HG03521 (cell line): ENCODE results near the gene ARPIN.
"Not testable (repeated sequence)": the region's sequence is repeated elsewhere in the genome, so short reads cannot be mapped to it uniquely, and the experiment has no call there.

Experiments used
- ATAC-seq: cut with Tn5 transposase; IDR thresholded peaks from one replicate; pipeline ENCODE4 v1.9.1; 2021; ENCODE audit warnings: mild to moderate bottlenecking, moderate library complexity; ENCODE audit not compliant: unreplicated experiment

ARPIN gene

DNA sequence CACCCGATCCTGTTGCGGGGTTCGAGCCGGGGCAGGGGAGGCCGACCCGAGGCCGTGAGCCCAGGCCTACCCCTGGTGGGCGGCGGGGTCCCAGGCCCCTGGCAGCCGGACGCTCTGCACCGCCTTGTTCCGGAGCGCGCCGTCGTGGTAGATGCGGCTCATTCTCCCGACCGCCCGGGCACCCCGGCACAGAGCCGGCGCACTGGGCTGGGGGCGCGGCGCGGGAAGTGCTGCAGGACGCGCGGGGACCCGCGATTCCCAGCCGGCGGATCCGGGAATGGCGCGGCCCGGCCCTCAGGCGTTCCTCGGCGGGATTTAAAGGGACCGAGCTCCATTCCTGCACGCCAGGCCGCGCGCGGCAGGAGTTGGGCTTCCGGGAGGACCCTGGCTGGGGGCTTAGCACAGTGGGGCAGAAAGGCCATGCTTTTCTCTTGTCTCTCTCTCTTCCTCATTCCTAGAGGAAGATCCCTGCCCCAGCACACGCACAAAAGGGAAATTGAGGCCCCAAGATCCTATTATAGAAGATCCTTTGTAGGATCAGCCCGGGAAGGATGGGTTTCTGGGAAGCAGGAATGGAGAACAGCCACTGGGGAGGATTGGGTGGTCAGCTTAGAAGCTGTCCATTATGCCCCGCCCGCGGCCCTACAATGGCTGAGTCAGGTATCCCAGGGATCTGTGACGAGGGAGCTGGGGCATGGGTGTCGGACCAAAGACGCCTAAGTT, at the start of gene ARPIN:
Gene ARPIN (minus strand): TSS at position 279 of the 723 bp plus-strand sequence. CDS start 117 bp downstream, at position 162.
- no peak for ATAC-seq

DNA sequence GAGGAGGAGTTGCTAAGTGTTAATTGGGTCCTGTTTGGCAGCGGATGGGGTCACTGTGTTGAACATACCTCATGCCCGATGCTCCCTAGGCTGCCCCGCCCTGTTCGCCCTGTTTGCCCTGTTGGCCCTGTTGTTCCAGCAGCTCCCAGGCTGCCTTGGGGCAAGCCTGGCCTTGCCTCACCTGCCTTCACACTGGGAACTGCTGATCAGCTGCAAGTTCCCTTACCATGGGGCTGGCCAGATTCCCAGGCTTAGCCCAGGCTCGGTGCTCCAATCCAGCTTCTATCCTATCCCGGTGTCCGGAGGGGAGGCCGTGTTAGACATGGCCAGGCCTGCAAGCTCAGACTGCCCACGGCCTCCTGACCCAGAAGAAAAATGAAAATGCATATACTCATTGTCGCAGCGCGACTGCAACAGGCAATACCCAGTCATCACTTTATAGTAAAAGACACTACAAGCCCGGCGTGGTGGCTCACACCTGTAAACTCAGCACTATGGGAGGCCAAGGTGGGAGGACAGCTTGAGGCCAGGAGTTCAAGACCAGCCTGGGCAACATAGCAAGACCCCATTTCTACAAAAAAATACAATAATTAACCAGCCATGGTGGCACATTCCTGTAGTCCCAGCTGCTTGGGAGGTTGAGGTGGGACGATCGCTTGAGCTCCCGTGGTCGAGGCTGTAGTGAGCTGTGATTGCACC, 45.5 kb upstream of the ARPIN start:
- ATAC-seq = no peak

DNA sequence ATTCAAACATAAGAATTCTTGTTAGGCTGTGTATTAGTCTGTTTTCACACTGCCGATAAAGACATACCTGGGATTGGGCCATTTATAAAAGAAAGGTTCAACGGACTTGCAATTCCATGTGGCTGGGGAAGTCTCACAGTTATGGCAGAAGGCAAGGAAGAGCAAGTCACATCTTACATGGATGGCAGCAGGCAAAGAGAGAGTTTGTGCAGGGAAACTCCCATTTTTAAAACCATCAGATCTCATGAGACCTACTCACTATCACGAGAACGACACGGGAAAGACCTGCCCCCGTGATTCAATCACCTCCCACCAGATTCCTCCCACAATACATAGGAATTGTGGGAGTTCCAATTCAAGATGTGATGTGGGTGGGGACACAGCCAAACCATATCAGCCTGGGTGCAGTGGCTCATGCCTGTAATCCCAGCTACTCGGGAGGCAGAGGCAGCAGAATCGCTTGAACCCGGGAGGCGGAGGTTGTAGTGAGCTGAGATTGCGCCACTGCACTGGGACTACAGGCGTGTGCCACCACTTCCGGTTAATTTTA, 42.8 kb upstream of the ARPIN start:
- not testable (repeated sequence) for ATAC-seq

DNA sequence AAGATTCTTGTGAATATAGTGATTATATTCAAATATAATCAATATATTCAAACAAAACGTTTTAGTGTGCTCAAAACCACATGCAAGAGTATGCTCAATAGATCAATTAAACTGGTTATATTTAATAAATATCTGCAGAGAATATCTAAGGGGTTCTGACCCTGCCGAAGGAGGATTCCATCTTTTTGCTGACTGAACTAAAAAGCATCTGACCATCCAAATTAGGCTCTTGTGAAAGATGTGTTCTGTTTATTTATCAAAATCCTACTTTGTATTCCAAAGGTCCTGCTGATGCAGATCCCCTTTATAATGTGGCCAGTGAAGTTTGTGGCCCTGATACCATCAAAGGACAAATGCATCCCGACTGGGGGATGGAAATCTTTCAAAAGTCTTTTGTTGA, 41.8 kb upstream of the ARPIN start:
- no peak for ATAC-seq

DNA sequence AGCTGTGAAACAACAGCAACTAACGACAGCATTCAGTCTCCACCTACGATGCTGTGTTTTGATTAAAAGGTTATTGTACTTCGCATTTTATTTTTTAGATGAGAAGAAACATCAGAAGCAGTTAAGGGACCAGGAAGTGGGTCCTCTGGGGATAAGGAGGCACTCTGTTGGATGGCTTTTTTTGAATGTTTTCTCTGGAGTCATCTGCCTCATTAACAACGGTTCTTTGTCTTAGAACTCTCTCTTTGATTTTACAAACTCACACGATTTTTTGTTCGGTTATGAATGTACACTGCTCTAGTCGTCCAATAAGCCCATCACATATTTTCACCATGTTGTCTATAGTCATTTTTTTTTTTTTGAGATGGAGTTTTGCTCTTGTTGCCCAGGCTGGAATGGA, 36.0 kb upstream of the ARPIN start:
- no peak for ATAC-seq

DNA sequence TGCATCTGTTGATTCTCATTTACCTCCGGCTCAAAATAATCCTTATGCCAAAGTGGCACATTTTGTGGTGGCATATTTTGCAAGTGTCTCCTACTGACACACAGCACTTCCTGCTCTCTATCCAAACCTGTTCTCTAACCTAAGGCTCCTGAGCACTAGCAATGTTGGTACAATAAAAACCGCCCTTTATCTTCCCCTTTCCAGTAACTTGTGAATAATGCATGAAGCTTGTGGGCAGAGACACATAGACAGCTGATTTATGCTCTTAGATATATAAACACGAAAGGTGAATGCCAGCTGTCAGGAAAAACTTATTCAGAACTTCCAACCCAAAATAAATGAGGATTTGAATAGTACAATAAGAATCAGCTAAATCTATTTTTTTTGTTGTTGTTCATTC, 34.6 kb upstream of the ARPIN start:
- ATAC-seq = no peak

DNA sequence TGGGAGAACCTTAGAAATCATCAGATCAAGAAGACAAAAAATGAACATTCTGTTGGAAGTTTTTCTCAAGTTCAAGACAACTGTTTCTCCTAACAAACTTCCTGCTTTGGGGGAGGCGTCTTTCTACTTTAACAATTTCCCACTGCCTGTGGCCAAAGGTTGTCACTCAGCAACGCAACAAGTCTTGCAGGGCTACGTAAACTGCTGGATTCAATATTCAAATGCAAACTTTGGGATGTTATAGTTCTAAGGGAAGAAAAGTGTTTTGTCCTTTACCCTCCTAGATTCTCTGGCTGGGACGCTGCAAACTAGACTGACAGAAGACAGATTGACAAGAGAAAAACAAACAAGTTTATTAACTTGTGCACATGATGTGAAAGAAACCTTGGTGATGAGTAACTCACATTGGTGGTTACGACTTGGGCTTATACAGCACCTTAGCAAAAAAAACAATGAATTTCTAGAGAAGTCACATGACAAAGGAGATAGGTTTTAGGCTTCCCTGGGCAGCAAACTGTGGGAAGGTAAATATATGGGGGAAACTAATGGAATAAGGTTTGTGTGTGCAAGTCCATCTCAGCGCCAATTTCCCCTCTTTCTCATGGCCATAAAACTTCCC, 34.0 kb upstream of the ARPIN start:
- ATAC-seq = no peak

- ATAC-seq = not testable (repeated sequence)
Observed at GRCh38 chr15:89943721-89944120, 31.0 kb upstream of the ARPIN start.

- ATAC-seq = no peak
Observed at GRCh38 chr15:89939910-89940309, 27.2 kb upstream of the ARPIN start.

- ATAC-seq = not testable (repeated sequence)
Observed at GRCh38 chr15:89939377-89939776, 26.6 kb upstream of the ARPIN start.

- ATAC-seq = no peak
Observed at GRCh38 chr15:89937365-89938350, 24.9 kb upstream of the ARPIN start.

DNA sequence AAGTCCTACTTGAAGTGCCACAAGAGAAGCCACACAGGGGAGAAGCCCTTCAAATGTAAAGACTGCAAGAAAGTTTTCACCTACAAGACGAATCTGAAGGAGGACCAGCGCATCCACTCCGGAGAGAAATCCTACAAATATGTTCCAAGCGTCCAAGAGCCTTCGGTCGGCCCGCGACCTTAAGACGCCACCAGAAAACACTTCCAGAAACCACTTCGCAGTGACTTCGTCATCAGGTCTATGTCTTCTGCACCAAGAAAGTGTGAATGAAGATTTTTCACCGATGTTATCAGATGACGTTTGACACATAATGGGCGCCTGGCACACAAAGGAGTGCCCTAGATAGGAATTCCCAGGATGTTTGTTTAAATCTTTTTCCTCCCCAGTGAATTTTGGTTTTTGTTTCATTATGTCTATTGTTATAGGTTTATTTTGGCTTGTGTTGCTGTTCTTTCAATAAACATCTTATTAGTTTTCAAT, 24.1 kb upstream of the ARPIN start:
- no peak for ATAC-seq

- ATAC-seq = no peak
Observed at GRCh38 chr15:89936051-89936785, 23.5 kb upstream of the ARPIN start.

DNA sequence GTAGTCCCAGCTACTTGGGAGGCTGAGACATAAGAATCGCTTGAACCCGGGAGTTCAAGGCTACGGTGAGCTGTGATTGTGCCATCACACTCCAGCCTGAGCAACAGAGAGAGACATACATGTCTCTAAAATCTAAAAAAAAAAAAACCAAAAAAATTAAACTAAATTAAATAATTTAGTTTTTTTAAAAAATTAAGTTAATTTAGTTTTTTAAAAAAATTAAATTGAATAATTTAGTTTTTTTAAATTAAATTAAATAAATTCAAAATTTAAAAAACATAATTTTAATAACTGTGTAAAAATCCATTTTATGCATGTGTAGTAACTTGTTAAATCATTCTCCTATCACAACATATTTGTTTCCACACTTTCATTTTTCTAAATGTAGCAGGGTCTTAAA, 20.1 kb upstream of the ARPIN start:
- ATAC-seq = no peak

DNA sequence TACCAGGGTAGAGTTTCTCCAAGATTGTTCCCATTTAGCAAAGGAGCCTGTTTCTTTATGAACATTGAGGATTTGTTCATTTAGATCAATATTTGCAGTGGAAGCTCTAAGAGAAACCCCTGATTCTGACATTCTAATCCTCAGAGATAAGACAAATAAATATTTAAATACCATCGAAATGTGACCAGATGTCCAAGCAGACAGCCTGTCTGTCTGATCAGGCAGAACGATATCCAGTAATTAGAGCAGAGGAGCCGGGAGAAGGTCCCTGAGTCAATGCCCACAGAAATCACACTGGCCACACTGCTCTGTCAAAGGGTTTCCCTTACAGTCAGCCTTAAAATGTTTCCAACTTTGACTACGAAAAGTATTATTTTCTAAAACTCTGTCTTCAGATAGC, 15.7 kb upstream of the ARPIN start:
- ATAC-seq = no peak

- ATAC-seq = no peak
Observed at GRCh38 chr15:89926158-89926557, 13.4 kb upstream of the ARPIN start.

GRCh38 chr15:89917442-89918101, 4.8 kb upstream of the ARPIN start:
- ATAC-seq = no peak

GRCh38 chr15:89916660-89917059, 3.9 kb upstream of the ARPIN start:
- no peak for ATAC-seq

GRCh38 chr15:89912145-89912673, 543 bp downstream of the ARPIN start:
- ATAC-seq = no peak
